ENCODE data around the gene TNFSF8.

Gene TNFSF8

GRCh38 chr9:114864471-114864870 lies 65.9 kb downstream of the TNFSF8 start:
- DNase-seq, result no peak

DNA sequence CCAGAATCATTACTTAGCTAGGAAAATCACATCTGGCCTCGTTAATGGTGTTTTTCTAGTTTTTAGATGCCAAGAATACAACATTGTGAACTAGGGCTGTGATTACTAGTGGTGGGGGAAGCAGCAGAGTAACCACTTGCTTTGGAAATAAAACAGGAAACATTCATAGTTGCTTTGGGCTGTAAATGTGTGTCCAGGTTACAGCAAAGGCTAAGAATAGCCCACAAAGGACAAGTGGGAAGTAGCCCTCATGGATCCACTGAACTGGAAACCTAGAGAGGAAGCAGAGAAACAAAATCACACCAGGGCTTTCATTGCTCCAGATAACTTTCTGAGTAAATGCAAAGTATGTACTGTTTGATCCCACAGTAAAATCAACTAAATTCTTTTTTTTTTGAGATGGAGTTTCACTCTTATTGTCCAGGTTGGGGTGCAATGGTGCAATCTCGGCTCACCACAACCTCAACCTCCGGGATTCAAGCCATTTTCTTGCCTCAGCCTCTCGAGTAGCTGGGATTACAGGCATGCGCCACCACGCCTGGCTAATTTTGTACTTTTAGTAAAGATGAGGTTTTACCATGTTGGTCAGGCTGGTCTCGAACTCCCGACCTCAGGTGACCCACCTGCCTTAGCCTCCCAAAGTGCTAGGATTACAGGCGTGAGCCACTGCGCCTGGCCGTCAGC lies 68.3 kb downstream of the TNFSF8 start:
- DNase-seq, result no peak

DNA sequence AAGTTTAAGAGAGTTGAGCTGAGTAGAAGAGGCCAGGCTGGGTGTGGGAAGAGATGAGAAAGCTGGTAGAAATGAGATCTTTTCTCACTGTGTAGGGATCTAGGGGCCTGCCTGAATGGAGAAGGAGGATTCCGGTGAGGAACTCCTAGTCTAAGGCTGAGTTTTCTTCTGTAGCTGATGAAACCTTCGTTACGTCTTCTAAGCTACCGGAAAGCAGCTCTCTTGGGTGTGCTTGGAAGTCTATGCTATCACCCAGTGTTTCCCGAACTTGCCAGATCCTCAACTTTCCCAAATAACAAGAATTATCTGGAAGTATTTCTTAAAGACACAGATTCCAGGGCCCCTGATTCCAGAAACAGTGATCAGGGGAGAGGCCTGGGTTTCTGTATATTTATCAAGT lies 69.1 kb downstream of the TNFSF8 start:
- no peak for DNase-seq

GRCh38 chr9:114860187-114860586 lies 70.2 kb downstream of the TNFSF8 start:
- no peak for DNase-seq

- no peak for DNase-seq
Observed at GRCh38 chr9:114856942-114857315, 73.5 kb downstream of the TNFSF8 start.

- no peak for DNase-seq
Observed at GRCh38 chr9:114856215-114856941, 74.0 kb downstream of the TNFSF8 start.

DNA sequence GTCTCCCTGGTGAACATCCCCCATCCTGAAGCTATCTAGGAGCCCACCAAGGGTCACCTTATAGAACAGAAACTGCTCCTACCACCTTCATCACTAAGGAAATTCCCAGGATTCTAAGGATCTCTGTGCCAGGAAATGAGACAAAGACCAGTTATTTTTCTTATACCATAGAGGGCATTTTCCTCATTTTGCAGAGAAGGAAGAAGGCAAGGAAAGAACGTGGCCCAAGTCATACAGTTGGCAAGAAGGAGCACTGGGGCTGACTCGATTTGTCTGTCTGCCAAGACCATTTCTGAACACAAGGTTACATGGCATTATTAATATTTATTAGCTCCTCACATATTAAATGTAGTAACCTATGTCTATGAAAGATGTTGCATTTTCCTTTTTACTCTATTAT lies 74.9 kb downstream of the TNFSF8 start:
- DNase-seq, result no peak

- no peak for DNase-seq
Observed at GRCh38 chr9:114854736-114855355, 75.5 kb downstream of the TNFSF8 start.

DNA sequence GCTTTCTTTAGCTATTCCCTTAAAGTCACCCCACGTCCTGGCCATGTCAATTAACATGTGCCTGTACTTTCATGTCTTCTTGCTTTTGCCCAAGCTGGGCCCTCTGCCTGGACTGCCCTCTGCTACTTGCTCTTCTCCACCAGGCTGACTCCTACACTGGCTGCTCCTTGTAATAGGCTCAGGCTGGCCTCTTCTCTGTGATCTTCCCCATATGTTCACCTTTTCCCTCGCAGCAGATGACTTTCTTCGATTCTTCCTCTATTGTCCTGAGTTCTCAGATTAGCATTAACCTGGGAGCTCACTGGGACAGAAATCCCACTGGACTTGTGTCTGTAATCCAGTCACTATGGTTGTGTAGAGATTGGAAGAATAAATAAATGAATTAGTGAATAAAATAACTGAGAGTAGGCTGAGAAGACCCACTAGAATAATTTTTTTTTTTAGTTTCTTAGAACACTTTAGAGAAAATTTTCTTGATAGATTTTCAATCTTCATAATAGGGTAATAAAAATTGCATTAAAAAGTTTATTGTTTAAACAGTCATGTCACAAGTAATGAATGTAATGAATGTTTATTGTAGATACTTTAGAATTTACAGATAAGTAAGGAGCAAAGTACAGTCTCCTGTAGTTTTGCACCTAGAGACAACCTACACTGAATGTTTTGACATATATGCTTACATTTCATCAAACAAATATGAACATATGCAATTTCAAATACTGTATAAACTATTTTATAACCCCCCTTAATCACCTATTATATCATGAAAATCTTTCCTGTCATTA lies 77.1 kb downstream of the TNFSF8 start:
- DNase-seq, result no peak

DNA sequence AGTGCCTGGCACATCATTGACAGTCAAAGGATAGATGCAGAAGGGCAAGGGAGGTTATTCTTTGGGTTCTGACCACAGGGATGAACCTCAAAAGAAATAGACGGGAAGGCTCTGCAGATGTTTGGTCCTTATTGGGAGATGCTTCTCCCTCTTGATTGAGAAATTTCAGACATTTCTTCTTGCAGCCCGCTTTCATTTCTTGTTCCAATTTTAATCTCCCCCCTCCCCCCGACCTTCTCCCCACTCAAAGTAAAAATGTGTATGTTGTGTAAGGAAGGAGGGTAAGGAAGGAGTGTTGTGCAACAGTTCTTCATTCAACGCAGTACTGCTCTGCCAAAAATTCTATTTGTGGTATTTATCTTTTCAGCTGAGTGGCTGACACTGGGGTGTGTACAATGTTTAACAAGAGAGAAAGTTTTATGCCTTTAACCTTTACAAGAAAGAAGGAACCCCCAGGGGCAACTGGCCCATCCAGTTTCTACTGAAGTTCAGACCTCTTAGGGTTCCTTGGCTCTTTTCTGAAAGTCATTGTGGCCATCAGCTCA lies 78.3 kb downstream of the TNFSF8 start:
- no peak for DNase-seq

DNA sequence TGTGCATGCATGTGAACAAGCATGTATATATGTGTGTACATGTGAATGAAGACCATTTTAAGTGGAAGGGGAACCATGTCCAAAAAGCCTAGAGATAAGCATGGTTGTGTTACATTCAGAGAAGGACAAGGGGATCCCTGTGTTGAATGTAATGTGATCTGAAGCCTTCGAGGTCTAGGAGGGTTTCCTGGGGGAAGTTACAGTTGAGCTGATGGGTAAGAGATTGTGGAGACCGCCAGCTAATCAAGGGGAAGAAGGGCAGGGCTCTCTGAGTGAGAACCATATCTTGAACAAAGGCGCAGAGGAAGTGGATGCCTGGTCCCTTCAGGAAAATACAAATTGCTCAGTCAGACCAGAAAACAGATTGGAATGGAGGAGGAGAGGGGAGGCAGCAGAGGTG lies 79.1 kb downstream of the TNFSF8 start:
- no peak for DNase-seq

Measured in GDM1 (cell line).